HCT116 (cell line): ENCODE measurements around the gene HMCN1.

Experiments used
- POLR2AphosphoS5 ChIP-seq: IDR thresholded peaks from 2 replicates; pipeline ENCODE4 v1.6.1; 2011; ENCODE audit warnings: mild to moderate bottlenecking, low read depth, low read length, moderate library complexity
- TF ChIP-seq, protein P1 (sequence below), 3 experiments: fragments of 200-600 bp in 1 of 3; sonication (generic) in 1 of 3; IDR thresholded peaks in 2 of 3; conservative IDR thresholded peaks in 1 of 3; 2 replicates each; pipeline ENCODE4 v1.5.1; 2012 to 2017; ENCODE audit warnings: low read depth in 2 of 3, low read length in 2 of 3, antibody characterized with exemption in 1 of 3, borderline replicate concordance in 1 of 3, control low read depth in 1 of 3, mild to moderate bottlenecking in 1 of 3, mixed read lengths in 1 of 3, mixed run types in 1 of 3, moderate library complexity in 1 of 3; ENCODE audit not compliant: insufficient read depth in 1 of 3

DNA sequence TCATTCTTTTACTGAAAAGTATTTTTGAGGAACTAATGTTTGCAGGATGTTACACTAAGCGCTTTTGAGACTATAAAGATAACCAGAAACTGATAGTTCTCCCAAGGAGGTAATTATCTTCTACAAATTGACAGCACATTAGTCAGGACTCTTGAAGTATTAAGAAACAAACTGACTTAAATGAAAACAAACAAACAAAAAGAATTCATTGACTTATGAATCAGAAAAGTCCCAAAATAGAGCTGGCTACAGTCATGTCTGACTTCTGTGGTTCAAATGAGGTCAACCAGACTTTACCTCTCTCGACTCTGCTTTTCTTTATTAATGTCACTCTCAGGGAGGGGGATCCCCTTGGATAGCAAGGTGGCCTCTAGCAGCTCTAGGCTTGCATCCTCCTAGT lies 344.1 kb downstream of the HMCN1 start:
- no peak for TF ChIP-seq POLR2AphosphoS5
- TF ChIP-seq, protein P1, sequence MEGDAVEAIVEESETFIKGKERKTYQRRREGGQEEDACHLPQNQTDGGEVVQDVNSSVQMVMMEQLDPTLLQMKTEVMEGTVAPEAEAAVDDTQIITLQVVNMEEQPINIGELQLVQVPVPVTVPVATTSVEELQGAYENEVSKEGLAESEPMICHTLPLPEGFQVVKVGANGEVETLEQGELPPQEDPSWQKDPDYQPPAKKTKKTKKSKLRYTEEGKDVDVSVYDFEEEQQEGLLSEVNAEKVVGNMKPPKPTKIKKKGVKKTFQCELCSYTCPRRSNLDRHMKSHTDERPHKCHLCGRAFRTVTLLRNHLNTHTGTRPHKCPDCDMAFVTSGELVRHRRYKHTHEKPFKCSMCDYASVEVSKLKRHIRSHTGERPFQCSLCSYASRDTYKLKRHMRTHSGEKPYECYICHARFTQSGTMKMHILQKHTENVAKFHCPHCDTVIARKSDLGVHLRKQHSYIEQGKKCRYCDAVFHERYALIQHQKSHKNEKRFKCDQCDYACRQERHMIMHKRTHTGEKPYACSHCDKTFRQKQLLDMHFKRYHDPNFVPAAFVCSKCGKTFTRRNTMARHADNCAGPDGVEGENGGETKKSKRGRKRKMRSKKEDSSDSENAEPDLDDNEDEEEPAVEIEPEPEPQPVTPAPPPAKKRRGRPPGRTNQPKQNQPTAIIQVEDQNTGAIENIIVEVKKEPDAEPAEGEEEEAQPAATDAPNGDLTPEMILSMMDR (IDR thresholded peaks at IDR 0.05 in 2 of 3, conservative IDR thresholded peaks at IDR 0.05 in 1 of 3; ENCODE audit: borderline replicate concordance in 1 of 3, insufficient read depth in 1 of 3, low read depth in 2 of 3, low read length in 2 of 3), result no peak
